Measurements from ENCODE around the gene CLCA2. TPM values are rescaled to one million over a fixed set of nuclear protein-coding genes. Genes with fewer than 3 reads are reported as not detected.

Gene CLCA2
- polyA plus RNA-seq, 3 donors, result not detected

GRCh38 chr1:86477256-86477655 is 53.3 kb downstream of the CLCA2 start:
- H3K4me3 Mint-ChIP-seq, result no peak overlapping the region
- no peak overlapping the region for H3K4me3 ChIP-seq (replicated peaks in 1 of 3; ENCODE audit: low read depth in 2 of 3, low read length in 3 of 3)
- H3K36me3 Mint-ChIP-seq, result no peaks in the 10 kb centered on the region
- no peaks in the 10 kb centered on the region for H4K20me1 ChIP-seq (ENCODE audit: insufficient read depth, low read length)
- H3K27me3 ChIP-seq (ENCODE audit: control insufficient read depth in 2 of 2, insufficient read depth in 2 of 2, low read length in 2 of 2), result no peaks in the 10 kb centered on the region
- TF ChIP-seq CTCF (IDR thresholded peaks at IDR 0.05), result no peak
- no peak overlapping the region for H3K27ac Mint-ChIP-seq
- no peaks in the 10 kb centered on the region for H3K36me3 ChIP-seq (replicated peaks in 1 of 2; ENCODE audit: control insufficient read depth in 1 of 2, insufficient read depth in 2 of 2, low read length in 2 of 2)
- WGBS (ENCODE audit: insufficient coverage), result 100% methylated on average over 1 of the region's 4 CpGs
- no peak overlapping the region for H2AFZ ChIP-seq (ENCODE audit: insufficient read depth, low read depth, low read length, poor library complexity, severe bottlenecking)
- intact Hi-C loops (cut with micrococcal nuclease), result no loop called here
- no peak overlapping the region for H3K9ac ChIP-seq (ENCODE audit: insufficient read depth, low read length, poor library complexity, severe bottlenecking)
- no peaks in the 10 kb centered on the region for H3K4me1 Mint-ChIP-seq
- no peak for DNase-seq
- H3K4me2 ChIP-seq (replicated peaks; ENCODE audit: extremely low read depth, low read length, poor library complexity, severe bottlenecking), result no peak overlapping the region
- no peaks in the 10 kb centered on the region for H3K4me1 ChIP-seq (ENCODE audit: control insufficient read depth in 1 of 2, insufficient read depth in 2 of 2, low read length in 2 of 2)
- H3K79me2 ChIP-seq (ENCODE audit: insufficient read depth, low read length), result no peaks in the 10 kb centered on the region
- no peak overlapping the region for H3K27ac ChIP-seq (ENCODE audit: low read depth in 1 of 2, low read length in 2 of 2)
- H3K9me3 Mint-ChIP-seq, result no peaks in the 10 kb centered on the region
- peaks cover 0 to under 1% (median 0%) of the 10 kb centered on the region in 3 donors for H3K27me3 Mint-ChIP-seq (ENCODE audit: low read depth in 3 of 3)
- H3K9me3 ChIP-seq (replicated peaks in 1 of 2; ENCODE audit: control insufficient read depth in 1 of 2, insufficient read depth in 1 of 2, low read length in 2 of 2), result no peaks in the 10 kb centered on the region

DNA sequence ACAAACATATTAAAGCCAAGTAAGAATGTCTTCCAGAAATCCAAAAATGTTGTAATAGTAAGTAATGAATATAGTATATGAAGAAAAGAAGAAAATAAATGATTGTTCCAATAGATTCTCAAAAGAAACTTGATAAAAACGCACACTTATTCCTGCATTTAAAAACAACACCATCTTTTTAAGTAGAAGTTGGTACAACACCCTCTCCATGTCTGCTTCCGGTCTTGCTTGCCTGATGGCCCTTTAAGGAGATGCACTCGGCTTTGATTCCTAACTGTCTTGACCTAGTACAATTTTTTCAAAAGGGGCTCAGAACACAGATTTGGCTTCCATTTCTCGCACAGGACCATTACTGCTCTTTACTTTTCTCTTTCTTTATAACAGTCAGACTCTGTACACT is 53.7 kb downstream of the CLCA2 start:
- Histone ChIP-seq H3K4me2 (replicated peaks; ENCODE audit: extremely low read depth, low read length, poor library complexity, severe bottlenecking) (no peak overlapping the region), H3K36me3 (replicated peaks in 1 of 2; ENCODE audit: control insufficient read depth in 1 of 2, insufficient read depth in 2 of 2, low read length in 2 of 2) (no peaks in the 10 kb centered on the region), H3K27me3 (ENCODE audit: control insufficient read depth in 2 of 2, insufficient read depth in 2 of 2, low read length in 2 of 2) (no peaks in the 10 kb centered on the region), H4K20me1 (ENCODE audit: insufficient read depth, low read length) (no peaks in the 10 kb centered on the region), H3K9ac (ENCODE audit: insufficient read depth, low read length, poor library complexity, severe bottlenecking) (no peak overlapping the region), H2AFZ (ENCODE audit: insufficient read depth, low read depth, low read length, poor library complexity, severe bottlenecking) (no peak overlapping the region), H3K27ac (ENCODE audit: low read depth in 1 of 2, low read length in 2 of 2) (no peak overlapping the region), H3K9me3 (replicated peaks in 1 of 2; ENCODE audit: control insufficient read depth in 1 of 2, insufficient read depth in 1 of 2, low read length in 2 of 2) (no peaks in the 10 kb centered on the region), H3K4me1 (ENCODE audit: control insufficient read depth in 1 of 2, insufficient read depth in 2 of 2, low read length in 2 of 2) (no peaks in the 10 kb centered on the region), H3K79me2 (ENCODE audit: insufficient read depth, low read length) (no peaks in the 10 kb centered on the region), H3K4me3 (replicated peaks in 1 of 3; ENCODE audit: low read depth in 2 of 3, low read length in 3 of 3) (no peak overlapping the region)
- TF ChIP-seq CTCF (IDR thresholded peaks at IDR 0.05), result no peak
- Mint-ChIP-seq H3K27ac (no peak overlapping the region), H3K36me3 (no peaks in the 10 kb centered on the region), H3K9me3 (no peaks in the 10 kb centered on the region), H3K27me3 (ENCODE audit: low read depth in 3 of 3) (no peaks in the 10 kb centered on the region), H3K4me1 (no peaks in the 10 kb centered on the region), H3K4me3 (no peak overlapping the region)
- intact Hi-C loops (cut with micrococcal nuclease), result no loop called here
- whole genome bisulfite sequencing (ENCODE audit: insufficient coverage), result 100% methylated on average over 3 of the region's 4 CpGs
- no peak for DNase-seq

Measured in CD14-positive monocyte (primary cell).